PC-3 (cell line): ENCODE data around the gene RIN2.

Experiments
- EZH2 ChIP-seq: fragments of 300-600 bp; sonication (generic); IDR thresholded peaks from one replicate; pipeline ENCODE4 v1.6.1; 2017; ENCODE audit warnings: antibody characterized with exemption, mild to moderate bottlenecking, low read length; ENCODE audit not compliant: unreplicated experiment
- TF ChIP-seq, protein P1 (sequence below): fragments of 300-600 bp; sonication (generic); conservative IDR thresholded peaks from 2 replicates; pipeline ENCODE4 v1.5.1; 2017; ENCODE audit warnings: antibody characterized with exemption, low read depth, mild to moderate bottlenecking, low read length

DNA sequence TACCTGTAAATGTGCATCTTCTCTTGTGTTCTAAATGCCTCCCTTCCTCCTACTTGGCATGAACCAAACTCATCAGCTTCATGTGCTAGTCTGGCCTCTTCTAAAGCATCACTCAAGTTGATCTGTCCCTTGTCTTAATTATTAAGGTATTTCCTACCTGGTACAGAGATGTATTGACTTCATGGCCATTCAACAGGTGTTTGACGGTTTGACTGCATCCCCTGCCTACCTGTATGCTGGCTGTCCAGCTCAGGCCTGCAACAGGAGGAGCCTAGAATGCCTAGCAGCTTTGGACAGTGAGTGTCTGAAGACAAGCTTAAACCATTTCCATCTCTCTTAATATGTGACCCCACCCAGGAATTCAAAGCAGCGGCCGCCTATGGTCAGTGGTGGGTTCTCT lies 24.6 kb downstream of the RIN2 start:
- TF ChIP-seq, protein P1, sequence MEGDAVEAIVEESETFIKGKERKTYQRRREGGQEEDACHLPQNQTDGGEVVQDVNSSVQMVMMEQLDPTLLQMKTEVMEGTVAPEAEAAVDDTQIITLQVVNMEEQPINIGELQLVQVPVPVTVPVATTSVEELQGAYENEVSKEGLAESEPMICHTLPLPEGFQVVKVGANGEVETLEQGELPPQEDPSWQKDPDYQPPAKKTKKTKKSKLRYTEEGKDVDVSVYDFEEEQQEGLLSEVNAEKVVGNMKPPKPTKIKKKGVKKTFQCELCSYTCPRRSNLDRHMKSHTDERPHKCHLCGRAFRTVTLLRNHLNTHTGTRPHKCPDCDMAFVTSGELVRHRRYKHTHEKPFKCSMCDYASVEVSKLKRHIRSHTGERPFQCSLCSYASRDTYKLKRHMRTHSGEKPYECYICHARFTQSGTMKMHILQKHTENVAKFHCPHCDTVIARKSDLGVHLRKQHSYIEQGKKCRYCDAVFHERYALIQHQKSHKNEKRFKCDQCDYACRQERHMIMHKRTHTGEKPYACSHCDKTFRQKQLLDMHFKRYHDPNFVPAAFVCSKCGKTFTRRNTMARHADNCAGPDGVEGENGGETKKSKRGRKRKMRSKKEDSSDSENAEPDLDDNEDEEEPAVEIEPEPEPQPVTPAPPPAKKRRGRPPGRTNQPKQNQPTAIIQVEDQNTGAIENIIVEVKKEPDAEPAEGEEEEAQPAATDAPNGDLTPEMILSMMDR: no peak
- no peak for TF ChIP-seq EZH2
